AG04449 (cell line): ENCODE measurements around the gene FMO4.

Source experiments
- CTCF ChIA-PET: fragments of 350-600 bp; formaldehyde crosslinking; extraction: SDS; loops from one replicate; lab custom pipeline; 2021; ENCODE audit warnings: antibody characterized with exemption; lab: Yijun Ruan, JAX
- POLR2A ChIA-PET: fragments of 400-600, 350-600 bp; formaldehyde crosslinking; extraction: SDS; loops from one replicate; lab custom pipeline; 2020; ENCODE audit warnings: antibody characterized with exemption, inconsistent platforms; lab: Yijun Ruan, JAX
- DNase-seq: peaks from one replicate; pipeline ENCODE4 v3.0.0-alpha.2; 2010; ENCODE audit warnings: low read depth, low spot score
- H3K4me3 ChIP-seq: 2 replicates; pipeline ENCODE4 v1.5.1; 2011; ENCODE audit warnings: low read depth, mild to moderate bottlenecking, control low read depth, low read length
- TF ChIP-seq, protein P1 (sequence below): IDR thresholded peaks from one replicate; pipeline ENCODE4 v1.5.1; 2011; ENCODE audit warnings: mild to moderate bottlenecking, moderate library complexity, low read length, control low read depth, inconsistent platforms; ENCODE audit not compliant: insufficient read depth; ENCODE audit errors: missing control alignments

FMO4 gene

DNA sequence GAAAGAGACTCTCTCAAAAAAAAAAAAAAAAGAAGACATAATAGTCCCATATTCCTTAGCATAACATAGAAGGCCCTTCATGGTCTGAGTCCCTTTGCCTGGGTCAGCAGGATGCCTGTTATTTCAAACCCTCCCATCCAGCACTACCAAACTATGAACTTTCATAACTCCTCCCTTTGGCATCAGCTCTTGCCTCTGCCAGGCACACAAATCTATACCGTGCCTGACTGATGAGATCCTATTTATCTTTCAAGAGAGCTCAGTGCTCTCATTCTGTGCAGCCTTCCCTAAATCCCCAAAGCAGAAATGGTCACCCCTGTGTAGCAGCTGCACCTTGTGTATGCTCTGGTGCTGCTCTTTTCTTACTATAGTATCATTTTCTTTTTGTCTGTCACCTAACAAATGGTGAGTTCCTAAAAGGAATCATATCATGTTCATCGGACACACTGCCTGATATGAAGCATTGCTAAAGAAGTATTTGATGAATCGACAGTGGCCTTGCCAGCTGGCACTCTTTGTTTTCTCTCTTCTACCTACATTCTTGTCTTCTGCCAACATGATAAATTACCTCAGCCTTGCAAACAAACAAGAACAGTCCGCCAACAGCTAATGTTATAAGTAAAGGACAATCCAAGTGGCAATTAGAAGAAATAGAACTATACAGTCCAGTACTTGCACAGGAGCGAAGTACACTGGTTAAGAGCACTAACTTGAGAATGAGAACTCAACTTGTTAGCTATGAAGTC is 29.9 kb downstream of the FMO4 start:
- no peak for DNase-seq
- TF ChIP-seq, protein P1, sequence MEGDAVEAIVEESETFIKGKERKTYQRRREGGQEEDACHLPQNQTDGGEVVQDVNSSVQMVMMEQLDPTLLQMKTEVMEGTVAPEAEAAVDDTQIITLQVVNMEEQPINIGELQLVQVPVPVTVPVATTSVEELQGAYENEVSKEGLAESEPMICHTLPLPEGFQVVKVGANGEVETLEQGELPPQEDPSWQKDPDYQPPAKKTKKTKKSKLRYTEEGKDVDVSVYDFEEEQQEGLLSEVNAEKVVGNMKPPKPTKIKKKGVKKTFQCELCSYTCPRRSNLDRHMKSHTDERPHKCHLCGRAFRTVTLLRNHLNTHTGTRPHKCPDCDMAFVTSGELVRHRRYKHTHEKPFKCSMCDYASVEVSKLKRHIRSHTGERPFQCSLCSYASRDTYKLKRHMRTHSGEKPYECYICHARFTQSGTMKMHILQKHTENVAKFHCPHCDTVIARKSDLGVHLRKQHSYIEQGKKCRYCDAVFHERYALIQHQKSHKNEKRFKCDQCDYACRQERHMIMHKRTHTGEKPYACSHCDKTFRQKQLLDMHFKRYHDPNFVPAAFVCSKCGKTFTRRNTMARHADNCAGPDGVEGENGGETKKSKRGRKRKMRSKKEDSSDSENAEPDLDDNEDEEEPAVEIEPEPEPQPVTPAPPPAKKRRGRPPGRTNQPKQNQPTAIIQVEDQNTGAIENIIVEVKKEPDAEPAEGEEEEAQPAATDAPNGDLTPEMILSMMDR = no peak
- CTCF ChIA-PET = no interaction called here
- POLR2A ChIA-PET = no interaction called here
- no peak overlapping the region for H3K4me3 ChIP-seq

DNA sequence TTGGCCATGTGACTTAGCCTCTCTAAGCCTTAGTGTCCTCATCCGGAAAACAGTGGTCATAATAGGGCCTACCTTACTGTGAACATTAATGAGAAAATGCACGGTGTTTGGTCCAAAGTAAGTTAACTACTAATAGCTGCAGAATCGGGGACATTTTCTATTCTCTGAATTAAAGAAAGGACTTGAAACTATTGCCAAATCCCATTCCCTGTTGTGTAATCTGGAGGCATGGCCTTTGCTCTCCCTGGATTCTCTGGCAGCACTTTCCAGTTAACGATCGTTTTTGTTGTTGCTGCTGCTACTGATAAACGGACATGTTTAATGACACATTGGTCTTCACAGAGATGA is 30.5 kb downstream of the FMO4 start:
- no peak overlapping the region for H3K4me3 ChIP-seq
- POLR2A ChIA-PET = no interaction called here
- DNase-seq = no peak
- CTCF ChIA-PET = no interaction called here
- TF ChIP-seq, protein P1 = no peak

DNA sequence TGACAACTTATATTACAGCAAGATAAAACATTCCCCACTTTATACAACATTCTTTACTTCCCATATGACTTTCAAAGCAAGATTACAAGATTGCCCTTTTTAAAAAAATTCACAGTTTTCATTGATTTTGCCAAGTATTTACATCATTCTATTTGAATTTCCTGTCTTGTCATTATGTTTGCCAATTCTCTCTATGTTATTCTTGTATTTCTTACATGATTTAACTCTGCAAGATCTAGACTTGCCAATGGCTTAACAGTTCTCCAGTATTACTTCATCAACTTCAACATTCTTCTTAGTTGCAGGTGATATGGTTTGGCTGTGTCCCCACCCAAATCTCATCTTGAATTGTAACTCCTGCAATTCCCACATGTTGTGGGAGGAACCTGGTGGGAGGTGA is 31.6 kb downstream of the FMO4 start:
- ChIA-PET POLR2A (no interaction called here), CTCF (no interaction called here)
- TF ChIP-seq, protein P1 = no peak
- H3K4me3 ChIP-seq = no peak overlapping the region
- peak; percentile 0 for DNase-seq

DNA sequence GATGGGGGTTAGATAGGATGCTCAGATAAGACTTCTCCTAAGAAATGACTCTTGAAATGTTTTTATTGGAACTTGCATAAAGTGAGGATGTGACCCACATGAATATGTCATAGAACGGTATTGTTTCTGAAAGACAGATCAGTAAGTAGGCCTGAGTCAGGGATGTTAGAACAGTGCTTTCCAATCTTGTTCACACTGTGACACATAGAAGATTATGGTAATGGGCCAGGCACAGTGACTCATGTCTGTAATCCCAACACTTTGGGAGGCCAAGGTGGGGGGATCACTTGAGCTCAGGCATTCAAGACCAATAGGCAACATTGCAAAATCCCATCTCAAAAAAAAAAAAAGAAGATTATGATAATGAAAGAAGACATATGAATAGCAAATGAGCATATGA is 32.9 kb downstream of the FMO4 start:
- TF ChIP-seq, protein P1 = no peak
- DNase-seq = no peak
- ChIA-PET POLR2A (interaction anchor here (0.6 kb wide), 1 partner anchor 976 kb away, joined by 3 read pairs; no protein-coding TSS in a partner anchor), CTCF (no interaction called here)
- H3K4me3 ChIP-seq = no peak overlapping the region

DNA sequence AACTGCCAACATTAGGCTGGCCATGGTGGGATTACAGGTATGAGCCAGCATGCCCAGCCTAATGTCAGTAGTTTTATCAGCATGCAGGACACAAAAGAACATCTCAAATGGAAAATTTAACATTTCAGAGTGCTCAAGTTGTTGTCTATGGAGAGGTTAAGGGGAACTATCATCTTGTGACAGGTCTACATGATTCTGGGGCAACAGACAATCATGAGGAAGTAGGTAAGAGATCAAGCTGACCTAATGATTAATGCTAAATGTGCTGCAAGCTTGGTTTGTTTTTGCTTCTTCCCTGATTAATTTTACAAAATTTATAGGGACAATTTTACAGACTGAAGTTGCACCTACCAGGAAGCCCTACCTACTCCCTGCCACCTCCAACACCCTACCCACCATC is 36.6 kb downstream of the FMO4 start:
- ChIA-PET CTCF (no interaction called here), POLR2A (no interaction called here)
- TF ChIP-seq, protein P1 = no peak
- H3K4me3 ChIP-seq = no peak overlapping the region
- DNase-seq = no peak

DNA sequence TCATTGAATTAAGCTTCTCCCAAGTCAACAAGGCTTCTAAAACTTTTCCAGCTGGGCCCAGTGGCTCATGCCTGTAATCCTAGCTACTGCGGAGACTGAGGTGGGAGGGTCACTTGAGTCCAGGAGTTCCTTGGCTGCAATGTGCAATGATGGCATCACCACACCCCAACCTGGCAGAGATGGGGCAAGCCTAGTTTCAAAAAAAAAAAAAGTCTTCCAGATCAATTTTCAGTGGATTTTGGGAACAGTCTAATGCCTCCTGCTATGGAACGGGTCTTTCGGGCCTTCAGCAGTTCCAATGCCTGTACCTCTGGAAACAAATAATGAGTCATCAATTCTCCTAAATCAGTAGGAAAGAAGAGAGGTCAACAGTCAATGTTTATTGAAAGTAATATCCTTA is 38.0 kb downstream of the FMO4 start:
- no peak for DNase-seq
- ChIA-PET CTCF (interaction anchor here (1.1 kb wide), 1 partner anchor 100 kb away, joined by 3 read pairs; no protein-coding TSS in a partner anchor), POLR2A (no interaction called here)
- no peak overlapping the region for H3K4me3 ChIP-seq
- TF ChIP-seq, protein P1 = no peak
